ENCODE results near the gene TPRX1.

The TPRX1 gene

DNA sequence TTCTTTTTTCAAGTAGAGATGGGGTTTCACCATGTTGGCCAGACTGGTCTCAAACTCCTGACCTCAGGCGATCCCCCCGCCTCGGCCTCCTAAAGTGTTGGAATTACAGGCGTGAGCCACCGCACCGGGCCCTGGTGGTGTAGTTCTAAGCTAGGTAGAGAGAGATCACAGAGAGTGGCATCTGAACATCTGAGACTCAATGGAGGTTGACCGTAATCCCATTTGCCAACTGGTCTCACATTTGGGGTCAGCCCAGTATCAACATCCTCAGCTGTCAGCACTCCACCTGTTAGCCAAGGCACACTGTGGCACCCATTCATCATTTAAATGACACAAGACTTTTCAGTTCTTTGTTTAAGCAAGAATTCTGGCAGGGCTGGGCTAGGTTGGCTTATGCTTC, 17.8 kb downstream of the TPRX1 start:
- no peak overlapping the region for H3K4me3 ChIP-seq (ENCODE audit: low read depth, low read length)
- TF ChIP-seq CTCF (IDR thresholded peaks at IDR 0.05; ENCODE audit: low read depth, low read length) = no peak
- DNase-seq (ENCODE audit: low read depth, low spot score) = no peak
- in situ Hi-C loops (cut with HindIII; ENCODE audit: low sequenced_read_pairs) = no loop called here

- no peak for DNase-seq (ENCODE audit: low read depth, low spot score)
- H3K4me3 ChIP-seq (ENCODE audit: low read depth, low read length) = no peak overlapping the region
- in situ Hi-C loops (cut with HindIII; ENCODE audit: low sequenced_read_pairs) = no loop called here
- TF ChIP-seq CTCF (IDR thresholded peaks at IDR 0.05; ENCODE audit: low read depth, low read length) = no peak
These were observed 22.6 kb downstream of the TPRX1 start for GRCh38 chr19:47781590-47782262.

DNA sequence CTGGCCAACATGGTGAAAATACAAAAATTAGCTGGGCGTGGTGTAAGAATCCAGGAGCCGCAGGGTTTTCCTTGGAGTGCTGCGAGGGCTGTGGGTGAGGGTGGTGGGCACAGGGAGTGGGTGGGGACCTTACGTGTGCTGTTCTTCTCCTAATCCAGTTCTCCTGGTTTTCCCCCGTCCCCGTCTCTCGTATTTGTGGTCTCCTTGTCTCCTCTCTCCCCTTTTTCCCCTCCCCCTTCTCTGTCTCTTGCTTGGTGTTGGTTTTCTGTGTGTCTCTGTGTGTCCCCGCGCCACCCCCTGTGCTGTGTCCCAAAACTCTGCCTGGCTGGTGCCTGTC, 24.2 kb downstream of the TPRX1 start:
- TF ChIP-seq CTCF (IDR thresholded peaks at IDR 0.05; ENCODE audit: low read depth, low read length) = no peak
- in situ Hi-C loops (cut with HindIII; ENCODE audit: low sequenced_read_pairs) = no loop called here
- H3K4me3 ChIP-seq (ENCODE audit: low read depth, low read length) = peak overlapping the region; percentile 95
- no peak for DNase-seq (ENCODE audit: low read depth, low spot score)

DNA sequence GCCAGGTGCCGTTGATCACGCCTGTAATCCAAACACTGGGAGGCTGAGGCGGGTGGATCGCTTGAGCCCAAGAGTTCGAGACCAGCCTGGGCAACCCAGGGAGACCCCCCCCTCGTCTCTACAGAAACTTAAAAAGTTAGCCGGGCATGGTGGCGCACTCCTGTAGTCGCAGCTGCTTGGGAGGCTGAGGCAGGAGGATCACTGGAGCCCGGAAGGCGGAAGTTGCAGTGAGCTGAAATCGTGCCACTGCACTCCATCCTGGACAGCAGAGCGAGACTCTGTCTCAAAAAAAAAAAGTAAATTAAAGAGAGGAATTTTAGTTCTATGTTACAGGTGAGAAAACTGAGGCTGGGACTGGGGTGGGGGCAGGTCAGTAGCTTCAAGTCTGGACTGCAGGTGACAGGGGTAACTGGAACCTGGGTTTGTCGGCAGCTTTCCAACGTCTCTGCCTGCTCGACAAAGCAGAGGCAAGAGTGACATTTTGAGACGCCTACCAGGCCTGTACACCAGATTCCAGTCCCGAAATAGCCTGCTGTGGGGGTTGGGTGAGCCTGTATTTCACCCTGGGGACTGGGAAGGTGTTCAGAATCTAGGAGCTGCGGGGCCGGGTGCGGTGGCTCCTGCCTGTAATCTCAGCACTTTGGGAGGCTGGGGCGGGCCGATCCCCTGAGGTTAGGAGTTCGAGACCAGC, 24.7 kb downstream of the TPRX1 start:
- in situ Hi-C loops (cut with HindIII; ENCODE audit: low sequenced_read_pairs) = no loop called here
- TF ChIP-seq CTCF (IDR thresholded peaks at IDR 0.05; ENCODE audit: low read depth, low read length) = no peak
- H3K4me3 ChIP-seq (ENCODE audit: low read depth, low read length) = peak overlapping the region; percentile 95
- no peak for DNase-seq (ENCODE audit: low read depth, low spot score)

GRCh38 chr19:47778954-47779351, 25.4 kb downstream of the TPRX1 start:
- DNase-seq (ENCODE audit: low read depth, low spot score) = peak; percentile 14
- peak overlapping the region; percentile 95 for H3K4me3 ChIP-seq (ENCODE audit: low read depth, low read length)

More at GRCh38 chr19:47778954-47779351, 25.4 kb downstream of the TPRX1 start:
- in situ Hi-C loops (cut with HindIII; ENCODE audit: low sequenced_read_pairs) = no loop called here
- TF ChIP-seq CTCF (IDR thresholded peaks at IDR 0.05; ENCODE audit: low read depth, low read length) = no peak
